SK-N-MC (cell line): Measurements from ENCODE around the gene NOP14.

ENCODE experiments used
- EZH2 ChIP-seq: fragments of 200-600 bp; sonication (generic); IDR thresholded peaks from one replicate; pipeline ENCODE4 v1.6.1; 2017; ENCODE audit warnings: antibody characterized with exemption
- FOXP2 ChIP-seq: optimal IDR thresholded peaks from 2 replicates; pipeline ENCODE3; 2011; ENCODE audit warnings: mild to moderate bottlenecking, moderate library complexity; ENCODE audit not compliant: insufficient read depth; ENCODE audit errors: extremely low read length, control extremely low read depth
- POLR2AphosphoS5 ChIP-seq: IDR thresholded peaks from 2 replicates; pipeline ENCODE4 v1.6.1; 2012; ENCODE audit warnings: mild to moderate bottlenecking, low read depth, low read length, borderline replicate concordance

GRCh38 chr4:2914256-2915126 lies 48.7 kb downstream of the NOP14 start:
- TF ChIP-seq EZH2 (no peak), POLR2AphosphoS5 (no peak), FOXP2 (no peak)
